HepG2 (cell line): ENCODE results near the gene USP7. TPM values are rescaled to one million over a fixed set of nuclear protein-coding genes. Genes with fewer than 3 reads are reported as not detected.

Source experiments
- BRF2 ChIP-seq: sonication (generic); formaldehyde crosslinking; IDR thresholded peaks from 2 replicates; pipeline ENCODE4 v1.8.1; 2022; ENCODE audit warnings: mild to moderate bottlenecking, missing genetic modification reagents
- CENPBD1 ChIP-seq: sonication (generic); formaldehyde crosslinking; IDR thresholded peaks from 2 replicates; pipeline ENCODE4 v1.8.0; 2022; ENCODE audit warnings: missing genetic modification reagents, low read depth, mild to moderate bottlenecking, borderline replicate concordance
- DNMT1 ChIP-seq: sonication (generic); formaldehyde crosslinking; IDR thresholded peaks from 2 replicates; pipeline ENCODE4 v1.5.1; 2020; ENCODE audit warnings: mild to moderate bottlenecking, missing genetic modification reagents
- FIP1L1 ChIP-seq: fragments of 200-400 bp; formaldehyde crosslinking; IDR thresholded peaks from 2 replicates; pipeline ENCODE4 v1.6.1; 2018; ENCODE audit warnings: low read depth, mild to moderate bottlenecking, low read length, moderate library complexity, borderline replicate concordance; ENCODE audit not compliant: insufficient read depth
- GLI4 ChIP-seq: sonication (generic); formaldehyde crosslinking; IDR thresholded peaks from 2 replicates; pipeline ENCODE4 v1.5.1; 2020; ENCODE audit warnings: missing genetic modification reagents, mild to moderate bottlenecking, moderate library complexity, borderline replicate concordance
- IKZF1 ChIP-seq: fragments of 450-650 bp; IDR thresholded peaks from 2 replicates; pipeline ENCODE4 v1.7.1; 2016
- IKZF5 ChIP-seq: IDR thresholded peaks from 2 replicates; pipeline ENCODE4 v1.6.1; 2018; ENCODE audit warnings: missing genetic modification reagents, mild to moderate bottlenecking, missing compliant biosample characterization
- KDM4B ChIP-seq: sonication (generic); formaldehyde crosslinking; IDR thresholded peaks from 2 replicates; pipeline ENCODE4 v1.4.0; 2020; ENCODE audit warnings: missing genetic modification reagents
- KLF11 ChIP-seq: IDR thresholded peaks from 2 replicates; pipeline ENCODE4 v1.6.1; 2016; ENCODE audit warnings: missing compliant biosample characterization
- PLRG1 ChIP-seq: fragments of 450-650 bp; conservative IDR thresholded peaks from 2 replicates; pipeline ENCODE4 v1.6.1; 2016
- SRSF9 ChIP-seq: fragments of 200-400 bp; formaldehyde crosslinking; IDR thresholded peaks from 2 replicates; pipeline ENCODE4 v1.6.1; 2018; ENCODE audit warnings: borderline replicate concordance, mild to moderate bottlenecking, low read depth, low read length; ENCODE audit not compliant: insufficient read depth, poor library complexity, severe bottlenecking
- U2AF2 ChIP-seq: fragments of 200-400 bp; formaldehyde crosslinking; IDR thresholded peaks from 2 replicates; pipeline ENCODE4 v1.6.1; 2017; ENCODE audit warnings: low read depth, mild to moderate bottlenecking, low read length
- UBTF ChIP-seq: sonication (generic); formaldehyde crosslinking; IDR thresholded peaks from 2 replicates; pipeline ENCODE4 v1.4.0; 2020; ENCODE audit warnings: mild to moderate bottlenecking, missing genetic modification reagents
- YEATS2 ChIP-seq: sonication (generic); formaldehyde crosslinking; IDR thresholded peaks from 2 replicates; pipeline ENCODE4 v1.4.0; 2020; ENCODE audit warnings: missing genetic modification reagents, borderline replicate concordance
- ZBTB38 ChIP-seq: sonication (generic); formaldehyde crosslinking; IDR thresholded peaks from 2 replicates; pipeline ENCODE4 v1.5.1; 2020; ENCODE audit warnings: mild to moderate bottlenecking, missing genetic modification reagents
- ZNF260 ChIP-seq: sonication (generic); formaldehyde crosslinking; IDR thresholded peaks from 2 replicates; pipeline ENCODE4 v1.4.0; 2020; ENCODE audit warnings: missing genetic modification reagents, low read depth, mild to moderate bottlenecking, borderline replicate concordance
- ZNF562 ChIP-seq: sonication (generic); formaldehyde crosslinking; IDR thresholded peaks from 2 replicates; pipeline ENCODE4 v1.8.0; 2022; ENCODE audit warnings: missing genetic modification reagents, borderline replicate concordance
- ZNF761 ChIP-seq: sonication (generic); formaldehyde crosslinking; conservative IDR thresholded peaks from 2 replicates; pipeline ENCODE4 v1.4.0; 2020; ENCODE audit warnings: mild to moderate bottlenecking, missing genetic modification reagents
- polyA plus RNA-seq, 8 experiments: library from polyadenylated mRNA; depleted of rRNA in 3 of 8; stranded (reverse) in 7 of 8; unstranded in 1 of 8; fragments of >200 nt; fragmentation: Illumina TruSeq in 4 of 8; extraction: Trizol in 4 of 8; gene quantifications; 2 replicates each; pipeline versions ENCODE4 v1.2.1 to v1.2.3, GENCODE V29; 2011 to 2016; ENCODE audit warnings: low read depth in 4 of 8, missing spikeins in 1 of 8, mixed read lengths in 1 of 8; ENCODE audit not compliant: insufficient read depth in 1 of 8
- total RNA-seq, 5 experiments: library from RNA; depleted of rRNA; stranded (reverse); fragments of >200 nt; fragmentation: Illumina TruSeq; extraction: Trizol; gene quantifications; 2 replicates each; pipeline ENCODE4 v1.2.3, GENCODE V29; 2016; ENCODE audit warnings: low read depth in 1 of 5
- TF ChIP-seq, protein P1 (sequence below): sonication (generic); formaldehyde crosslinking; IDR thresholded peaks from 2 replicates; pipeline ENCODE4 v1.5.1; 2020; ENCODE audit warnings: missing genetic modification reagents, mild to moderate bottlenecking, borderline replicate concordance
- TF ChIP-seq, protein P2 (sequence below): sonication (generic); formaldehyde crosslinking; IDR thresholded peaks from 2 replicates; pipeline ENCODE4 v1.4.0; 2020; ENCODE audit warnings: mild to moderate bottlenecking, missing genetic modification reagents

Gene USP7
- total and polyA plus RNA-seq, 2 of the 13 experiments (the other 11 are each of a cell fraction or from before 2014, with no cell fraction given), result 52.5 to 173 TPM

GRCh38 chr16:8959921-8960787 is 3.6 kb downstream of the USP7 start (continued):
- TF ChIP-seq DNMT1 (CRISPR knock-in tag) (no peak), KLF11 (peak; percentile 30; the same call in 1 of the 2 replicates), SRSF9 (no peak), ZNF562 (no peak), ZNF260 (no peak), PLRG1 (no peak), CENPBD1 (CRISPR knock-in tag) (no peak), YEATS2 (CRISPR knock-in tag) (peak; percentile 55; the same call in 1 of the 2 replicates), ZBTB38 (CRISPR knock-in tag) (no peak), ZNF761 (CRISPR knock-in tag) (peak; percentile 76; the same call in 1 of the 2 replicates), KDM4B (CRISPR knock-in tag) (no peak), IKZF1 (no peak), GLI4 (0 out of 2 replicates have a peak, but pooled peaks have one; percentile 20), BRF2 (CRISPR knock-in tag) (0 out of 2 replicates have a peak, but pooled peaks have one; percentile 65), FIP1L1 (no peak), IKZF5 (no peak; the same call in 1 of the 2 replicates), UBTF (CRISPR knock-in tag) (peak; percentile 86), U2AF2 (no peak)
- TF ChIP-seq, protein P1, sequence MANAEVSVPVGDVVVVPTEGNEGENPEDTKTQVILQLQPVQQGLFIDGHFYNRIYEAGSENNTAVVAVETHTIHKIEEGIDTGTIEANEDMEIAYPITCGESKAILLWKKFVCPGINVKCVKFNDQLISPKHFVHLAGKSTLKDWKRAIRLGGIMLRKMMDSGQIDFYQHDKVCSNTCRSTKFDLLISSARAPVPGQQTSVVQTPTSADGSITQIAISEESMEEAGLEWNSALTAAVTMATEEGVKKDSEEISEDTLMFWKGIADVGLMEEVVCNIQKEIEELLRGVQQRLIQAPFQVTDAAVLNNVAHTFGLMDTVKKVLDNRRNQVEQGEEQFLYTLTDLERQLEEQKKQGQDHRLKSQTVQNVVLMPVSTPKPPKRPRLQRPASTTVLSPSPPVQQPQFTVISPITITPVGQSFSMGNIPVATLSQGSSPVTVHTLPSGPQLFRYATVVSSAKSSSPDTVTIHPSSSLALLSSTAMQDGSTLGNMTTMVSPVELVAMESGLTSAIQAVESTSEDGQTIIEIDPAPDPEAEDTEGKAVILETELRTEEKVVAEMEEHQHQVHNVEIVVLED (CRISPR knock-in tag), result peak; percentile 68
- TF ChIP-seq, protein P2, sequence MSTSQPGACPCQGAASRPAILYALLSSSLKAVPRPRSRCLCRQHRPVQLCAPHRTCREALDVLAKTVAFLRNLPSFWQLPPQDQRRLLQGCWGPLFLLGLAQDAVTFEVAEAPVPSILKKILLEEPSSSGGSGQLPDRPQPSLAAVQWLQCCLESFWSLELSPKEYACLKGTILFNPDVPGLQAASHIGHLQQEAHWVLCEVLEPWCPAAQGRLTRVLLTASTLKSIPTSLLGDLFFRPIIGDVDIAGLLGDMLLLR, result 0 out of 2 replicates have a peak, but pooled peaks have one; percentile 27
